Measurements from ENCODE around the gene SRXN1. TPM values are rescaled to one million over a fixed set of nuclear protein-coding genes. Genes with fewer than 3 reads are reported as not detected.

Gene SRXN1
- total RNA-seq, 1 experiment from 2014 or later = 42.6 TPM

DNA sequence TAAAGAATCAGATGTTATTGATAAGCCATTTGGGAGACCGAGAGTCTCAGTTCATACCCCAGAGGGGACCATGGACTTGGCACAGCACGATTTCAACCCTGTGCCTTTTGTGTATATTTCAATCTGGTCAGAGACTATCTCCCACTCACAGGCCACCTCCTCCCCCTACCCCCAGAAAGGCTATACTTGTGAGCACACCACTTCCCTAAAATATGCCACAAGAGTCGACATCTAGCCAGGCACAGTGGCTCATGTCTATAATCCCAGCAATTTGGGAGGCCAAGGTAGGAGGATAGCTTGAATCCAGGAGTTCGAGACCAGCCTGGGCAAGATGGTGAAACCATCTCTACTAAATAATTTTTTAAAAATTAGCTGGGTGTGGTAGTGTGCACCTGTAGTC is 29.3 kb downstream of the SRXN1 start:
- Mint-ChIP-seq H3K27ac (ENCODE audit: low read depth, unreplicated experiment) (no peak overlapping the region), H3K9me3 (ENCODE audit: unreplicated experiment) (no peaks in the 10 kb centered on the region), H3K4me1 (ENCODE audit: insufficient read depth, unreplicated experiment) (no peaks in the 10 kb centered on the region), H3K36me3 (ENCODE audit: insufficient read depth, unreplicated experiment) (no peaks in the 10 kb centered on the region), H3K4me3 (ENCODE audit: unreplicated experiment) (no peak overlapping the region), H3K27me3 (ENCODE audit: insufficient read depth, unreplicated experiment) (peaks cover 83% of the 10 kb centered on the region)
- POLR2A ChIA-PET = interaction anchor here (1.1 to 1.2 kb wide), 2 partner anchors 12 to 16 kb away, joined by 3 to 4 read pairs; no protein-coding TSS in a partner anchor
- CTCF ChIA-PET = interaction anchor here (0.6 to 1.9 kb wide), 4 partner anchors 21 to 269 kb away, joined by 3 to 6 read pairs (median 4); no protein-coding TSS in a partner anchor
- intact Hi-C loops (cut with micrococcal nuclease) = no loop called here
- TF ChIP-seq, protein P1, sequence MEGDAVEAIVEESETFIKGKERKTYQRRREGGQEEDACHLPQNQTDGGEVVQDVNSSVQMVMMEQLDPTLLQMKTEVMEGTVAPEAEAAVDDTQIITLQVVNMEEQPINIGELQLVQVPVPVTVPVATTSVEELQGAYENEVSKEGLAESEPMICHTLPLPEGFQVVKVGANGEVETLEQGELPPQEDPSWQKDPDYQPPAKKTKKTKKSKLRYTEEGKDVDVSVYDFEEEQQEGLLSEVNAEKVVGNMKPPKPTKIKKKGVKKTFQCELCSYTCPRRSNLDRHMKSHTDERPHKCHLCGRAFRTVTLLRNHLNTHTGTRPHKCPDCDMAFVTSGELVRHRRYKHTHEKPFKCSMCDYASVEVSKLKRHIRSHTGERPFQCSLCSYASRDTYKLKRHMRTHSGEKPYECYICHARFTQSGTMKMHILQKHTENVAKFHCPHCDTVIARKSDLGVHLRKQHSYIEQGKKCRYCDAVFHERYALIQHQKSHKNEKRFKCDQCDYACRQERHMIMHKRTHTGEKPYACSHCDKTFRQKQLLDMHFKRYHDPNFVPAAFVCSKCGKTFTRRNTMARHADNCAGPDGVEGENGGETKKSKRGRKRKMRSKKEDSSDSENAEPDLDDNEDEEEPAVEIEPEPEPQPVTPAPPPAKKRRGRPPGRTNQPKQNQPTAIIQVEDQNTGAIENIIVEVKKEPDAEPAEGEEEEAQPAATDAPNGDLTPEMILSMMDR (IDR thresholded peaks at IDR 0.05; ENCODE audit: unreplicated experiment) = no peak
- DNase-seq (ENCODE audit: unreplicated experiment) = no peak
- BruUV-seq (replicated peaks) = no TSS peak

DNA sequence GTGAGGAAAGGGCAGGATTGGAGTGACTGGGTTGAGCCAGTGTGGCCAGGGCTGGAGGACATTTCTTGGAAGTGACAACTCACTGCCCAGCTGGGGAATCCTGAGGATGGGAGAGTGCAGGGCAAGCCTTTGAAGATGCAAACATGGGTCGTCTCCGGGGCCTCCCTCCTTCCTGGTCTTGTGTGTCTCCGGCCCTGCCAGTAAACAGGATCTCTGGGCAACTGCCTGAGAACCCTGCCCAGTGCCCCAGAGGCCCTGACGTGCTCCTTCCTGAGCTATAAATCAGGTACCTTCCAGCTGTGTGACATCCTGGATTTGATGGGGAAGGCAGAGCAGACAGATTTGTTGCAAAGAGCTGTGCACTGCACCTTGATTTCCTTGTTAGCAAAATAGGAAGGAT is 30.0 kb downstream of the SRXN1 start:
- H3K4me1 Mint-ChIP-seq (ENCODE audit: insufficient read depth, unreplicated experiment) = no peaks in the 10 kb centered on the region
- no peak overlapping the region for H3K27ac Mint-ChIP-seq (ENCODE audit: low read depth, unreplicated experiment)
- H3K9me3 Mint-ChIP-seq (ENCODE audit: unreplicated experiment) = peaks cover 2% of the 10 kb centered on the region
- TF ChIP-seq, protein P1 (IDR thresholded peaks at IDR 0.05; ENCODE audit: unreplicated experiment) = no peak
- no peak overlapping the region for H3K4me3 Mint-ChIP-seq (ENCODE audit: unreplicated experiment)
- CTCF ChIA-PET = interaction anchor here (0.6 to 1.9 kb wide), 3 partner anchors 22 to 268 kb away, joined by 3 to 6 read pairs (median 3); no protein-coding TSS in a partner anchor
- intact Hi-C loops (cut with micrococcal nuclease) = no loop called here
- no TSS peak for BruUV-seq (replicated peaks)
- H3K27me3 Mint-ChIP-seq (ENCODE audit: insufficient read depth, unreplicated experiment) = peaks cover 90% of the 10 kb centered on the region
- POLR2A ChIA-PET = interaction anchor here (0.8 to 1.2 kb wide), 3 partner anchors 13 to 39 kb away, joined by 3 to 4 read pairs (median 3); no protein-coding TSS in a partner anchor
- no peaks in the 10 kb centered on the region for H3K36me3 Mint-ChIP-seq (ENCODE audit: insufficient read depth, unreplicated experiment)
- no peak for DNase-seq (ENCODE audit: unreplicated experiment)

DNA sequence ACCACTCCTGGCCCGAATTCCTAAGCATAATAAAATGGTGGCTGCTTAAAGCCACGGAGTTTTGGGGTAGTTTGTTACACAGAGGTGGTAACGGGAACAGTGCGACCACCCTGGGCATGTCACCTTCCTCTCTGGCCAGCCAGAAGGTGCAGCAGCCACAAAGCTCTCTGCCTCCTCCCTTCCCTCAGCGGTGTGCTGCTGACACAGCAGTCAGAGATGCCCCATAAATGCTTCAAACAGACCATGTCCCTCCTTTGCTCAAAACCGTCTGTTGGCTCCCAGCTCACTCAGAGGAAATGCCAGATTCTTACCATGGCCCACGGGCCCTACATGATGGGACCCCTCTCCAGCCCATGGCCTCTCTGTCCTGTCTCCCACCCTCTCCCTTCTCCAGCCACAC is 30.8 kb downstream of the SRXN1 start:
- Mint-ChIP-seq H3K4me1 (ENCODE audit: insufficient read depth, unreplicated experiment) (no peaks in the 10 kb centered on the region), H3K4me3 (ENCODE audit: unreplicated experiment) (no peak overlapping the region), H3K9me3 (ENCODE audit: unreplicated experiment) (peaks cover 8% of the 10 kb centered on the region), H3K27me3 (ENCODE audit: insufficient read depth, unreplicated experiment) (peaks cover 91% of the 10 kb centered on the region), H3K27ac (ENCODE audit: low read depth, unreplicated experiment) (no peak overlapping the region), H3K36me3 (ENCODE audit: insufficient read depth, unreplicated experiment) (no peaks in the 10 kb centered on the region)
- intact Hi-C loops (cut with micrococcal nuclease) = no loop called here
- ChIA-PET POLR2A (interaction anchor here (0.6 kb wide), 1 partner anchor 14 kb away, joined by 3 read pairs; no protein-coding TSS in a partner anchor), CTCF (interaction anchor here (1.0 to 1.5 kb wide), 2 partner anchors 23 to 45 kb away, joined by 5 read pairs; no protein-coding TSS in a partner anchor)
- no TSS peak for BruUV-seq (replicated peaks)
- TF ChIP-seq, protein P1 (IDR thresholded peaks at IDR 0.05; ENCODE audit: unreplicated experiment) = no peak
- no peak for DNase-seq (ENCODE audit: unreplicated experiment)

DNA sequence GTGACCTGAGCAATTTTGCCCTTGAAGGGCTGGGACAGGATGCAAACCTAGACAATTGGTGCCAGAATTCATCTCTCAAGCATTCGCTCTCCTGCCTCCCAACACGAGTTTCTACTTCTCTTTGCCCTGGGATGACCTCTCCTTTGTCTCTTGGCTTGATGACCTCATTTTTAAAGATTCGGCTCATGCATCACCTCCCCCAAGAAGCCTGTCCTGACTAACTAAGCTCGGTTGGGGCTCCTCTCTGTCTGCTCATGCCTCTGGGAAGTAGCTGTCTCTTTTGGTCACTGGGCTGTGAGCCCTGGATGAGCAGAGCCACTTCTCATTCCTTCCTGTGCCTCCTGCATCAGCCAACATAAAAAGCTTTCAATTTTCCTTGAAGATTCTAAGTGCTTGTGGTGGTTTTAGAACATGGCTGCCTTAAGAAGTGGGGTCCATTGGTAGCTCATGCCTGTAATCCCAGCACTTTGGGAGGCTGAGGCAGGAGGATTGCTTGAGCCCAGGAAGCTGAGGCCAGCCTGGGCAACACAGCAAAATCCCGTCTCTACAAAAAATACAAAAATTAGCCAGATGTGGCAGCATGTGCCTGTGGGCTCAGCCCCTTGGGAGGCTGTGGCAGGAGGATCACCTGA is 31.8 kb downstream of the SRXN1 start:
- TF ChIP-seq, protein P1 (IDR thresholded peaks at IDR 0.05; ENCODE audit: unreplicated experiment) = no peak
- DNase-seq (ENCODE audit: unreplicated experiment) = no peak
- H3K4me3 Mint-ChIP-seq (ENCODE audit: unreplicated experiment) = no peak overlapping the region
- peaks cover 8% of the 10 kb centered on the region for H3K9me3 Mint-ChIP-seq (ENCODE audit: unreplicated experiment)
- no TSS peak for BruUV-seq (replicated peaks)
- intact Hi-C loops (cut with micrococcal nuclease) = no loop called here
- ChIA-PET CTCF (interaction anchor here (0.6 to 1.5 kb wide), 4 partner anchors 10 to 46 kb away, joined by 3 to 5 read pairs (median 4); no protein-coding TSS in a partner anchor), POLR2A (interaction anchor here (0.8 to 0.9 kb wide), 2 partner anchors 9 to 31 kb away, joined by 3 read pairs; no protein-coding TSS in a partner anchor)
- peaks cover 84% of the 10 kb centered on the region for H3K27me3 Mint-ChIP-seq (ENCODE audit: insufficient read depth, unreplicated experiment)
- no peaks in the 10 kb centered on the region for H3K36me3 Mint-ChIP-seq (ENCODE audit: insufficient read depth, unreplicated experiment)
- no peak overlapping the region for H3K27ac Mint-ChIP-seq (ENCODE audit: low read depth, unreplicated experiment)
- no peaks in the 10 kb centered on the region for H3K4me1 Mint-ChIP-seq (ENCODE audit: insufficient read depth, unreplicated experiment)

Measured in MCF 10A (cell line).